ENCODE measurements around the gene SHISA6. TPM values are rescaled to one million over a fixed set of nuclear protein-coding genes. Genes with fewer than 3 reads are reported as not detected.

Gene SHISA6
- total and polyA plus RNA-seq, 2 donors (not counting 1 experiment from before 2014, with no cell fraction given): not detected

DNA sequence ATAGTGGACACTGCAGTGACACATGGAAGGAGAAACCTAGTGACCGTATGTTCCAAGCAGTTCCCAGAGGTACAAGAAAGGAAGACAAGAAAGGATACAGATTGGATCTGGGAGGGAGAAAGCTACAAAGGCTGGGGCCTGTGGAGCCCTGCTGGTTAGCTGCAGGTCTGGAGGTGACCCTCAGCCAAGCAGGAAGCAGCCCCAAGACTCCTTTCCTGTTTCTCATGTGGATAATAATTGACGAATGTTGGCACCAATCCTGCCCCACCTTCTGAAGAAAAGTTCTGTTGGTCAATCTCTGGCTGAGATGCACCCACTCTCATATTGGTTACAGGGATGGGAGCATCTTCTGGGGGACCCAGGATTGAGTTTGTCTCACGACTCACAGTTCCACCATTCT, 99.8 kb downstream of the SHISA6 start:
- Histone ChIP-seq H3K27me3 (ENCODE audit: control insufficient read depth, insufficient read depth, low read length) (no peaks in the 10 kb centered on the region), H3K4me2 (ENCODE audit: extremely low read depth, insufficient read depth, low read length) (no peak overlapping the region), H3K4me1 (ENCODE audit: control insufficient read depth, extremely low read depth, insufficient read depth, low read length) (no peaks in the 10 kb centered on the region), H3K27ac (ENCODE audit: insufficient read depth, low read length) (no peak overlapping the region), H3K36me3 (ENCODE audit: control insufficient read depth, insufficient read depth, low read length) (no peaks in the 10 kb centered on the region), H2AFZ (ENCODE audit: low read length) (no peak overlapping the region), H4K20me1 (ENCODE audit: control insufficient read depth, extremely low read depth, insufficient read depth, low read length) (no peaks in the 10 kb centered on the region), H3K9ac (ENCODE audit: insufficient read depth, low read length) (no peak overlapping the region), H3K79me2 (ENCODE audit: control insufficient read depth, insufficient read depth, low read length) (no peaks in the 10 kb centered on the region), H3K4me3 (replicated peaks in 1 of 4; ENCODE audit: control extremely low read depth in 1 of 4, insufficient read depth in 1 of 4, low read depth in 3 of 4, low read length in 4 of 4) (no peak overlapping the region), H3K9me3 (ENCODE audit: control insufficient read depth, insufficient read depth, low read depth, low read length) (no peaks in the 10 kb centered on the region)
- DNase-seq (ENCODE audit: low read depth in 2 of 2): no peak
- TF ChIP-seq EZH2 (IDR thresholded peaks at IDR 0.05; ENCODE audit: low read length, missing control alignments): no peak
- TF ChIP-seq, protein P1, sequence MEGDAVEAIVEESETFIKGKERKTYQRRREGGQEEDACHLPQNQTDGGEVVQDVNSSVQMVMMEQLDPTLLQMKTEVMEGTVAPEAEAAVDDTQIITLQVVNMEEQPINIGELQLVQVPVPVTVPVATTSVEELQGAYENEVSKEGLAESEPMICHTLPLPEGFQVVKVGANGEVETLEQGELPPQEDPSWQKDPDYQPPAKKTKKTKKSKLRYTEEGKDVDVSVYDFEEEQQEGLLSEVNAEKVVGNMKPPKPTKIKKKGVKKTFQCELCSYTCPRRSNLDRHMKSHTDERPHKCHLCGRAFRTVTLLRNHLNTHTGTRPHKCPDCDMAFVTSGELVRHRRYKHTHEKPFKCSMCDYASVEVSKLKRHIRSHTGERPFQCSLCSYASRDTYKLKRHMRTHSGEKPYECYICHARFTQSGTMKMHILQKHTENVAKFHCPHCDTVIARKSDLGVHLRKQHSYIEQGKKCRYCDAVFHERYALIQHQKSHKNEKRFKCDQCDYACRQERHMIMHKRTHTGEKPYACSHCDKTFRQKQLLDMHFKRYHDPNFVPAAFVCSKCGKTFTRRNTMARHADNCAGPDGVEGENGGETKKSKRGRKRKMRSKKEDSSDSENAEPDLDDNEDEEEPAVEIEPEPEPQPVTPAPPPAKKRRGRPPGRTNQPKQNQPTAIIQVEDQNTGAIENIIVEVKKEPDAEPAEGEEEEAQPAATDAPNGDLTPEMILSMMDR (conservative IDR thresholded peaks at IDR 0.05 in 1 of 2, IDR thresholded peaks at IDR 0.05 in 1 of 2; ENCODE audit: low read depth in 1 of 2, low read length in 2 of 2): no peak

DNA sequence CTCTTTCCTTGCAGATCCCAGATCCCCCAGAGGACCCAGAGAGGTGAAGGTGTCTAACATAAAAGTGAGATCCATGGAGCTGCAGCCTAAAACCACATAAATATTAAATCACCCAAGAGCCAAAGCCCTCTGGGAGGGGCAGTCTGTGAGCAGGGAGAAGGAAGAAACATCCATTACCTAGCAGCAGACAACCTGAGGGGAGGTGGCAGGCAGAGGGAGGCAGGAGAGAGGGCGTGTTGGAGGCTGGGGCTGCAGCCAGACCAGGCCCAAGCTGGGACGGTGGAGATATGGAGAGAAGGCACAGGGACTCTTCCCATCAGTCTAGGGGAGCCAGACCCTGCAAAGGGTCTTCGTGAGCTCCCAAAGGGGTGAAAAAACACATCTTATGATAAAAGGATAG, 101.1 kb downstream of the SHISA6 start:
- Histone ChIP-seq H3K4me3 (replicated peaks in 1 of 4; ENCODE audit: control extremely low read depth in 1 of 4, insufficient read depth in 1 of 4, low read depth in 3 of 4, low read length in 4 of 4) (no peak overlapping the region), H3K9ac (ENCODE audit: insufficient read depth, low read length) (no peak overlapping the region), H3K36me3 (ENCODE audit: control insufficient read depth, insufficient read depth, low read length) (no peaks in the 10 kb centered on the region), H2AFZ (ENCODE audit: low read length) (no peak overlapping the region), H3K9me3 (ENCODE audit: control insufficient read depth, insufficient read depth, low read depth, low read length) (no peaks in the 10 kb centered on the region), H3K4me1 (ENCODE audit: control insufficient read depth, extremely low read depth, insufficient read depth, low read length) (no peaks in the 10 kb centered on the region), H3K4me2 (ENCODE audit: extremely low read depth, insufficient read depth, low read length) (no peak overlapping the region), H3K27me3 (ENCODE audit: control insufficient read depth, insufficient read depth, low read length) (no peaks in the 10 kb centered on the region), H3K27ac (ENCODE audit: insufficient read depth, low read length) (no peak overlapping the region), H3K79me2 (ENCODE audit: control insufficient read depth, insufficient read depth, low read length) (no peaks in the 10 kb centered on the region), H4K20me1 (ENCODE audit: control insufficient read depth, extremely low read depth, insufficient read depth, low read length) (no peaks in the 10 kb centered on the region)
- TF ChIP-seq EZH2 (IDR thresholded peaks at IDR 0.05; ENCODE audit: low read length, missing control alignments): no peak
- TF ChIP-seq, protein P1 (conservative IDR thresholded peaks at IDR 0.05 in 1 of 2, IDR thresholded peaks at IDR 0.05 in 1 of 2; ENCODE audit: low read depth in 1 of 2, low read length in 2 of 2): no peak
- no peak for DNase-seq (ENCODE audit: low read depth in 2 of 2)

DNA sequence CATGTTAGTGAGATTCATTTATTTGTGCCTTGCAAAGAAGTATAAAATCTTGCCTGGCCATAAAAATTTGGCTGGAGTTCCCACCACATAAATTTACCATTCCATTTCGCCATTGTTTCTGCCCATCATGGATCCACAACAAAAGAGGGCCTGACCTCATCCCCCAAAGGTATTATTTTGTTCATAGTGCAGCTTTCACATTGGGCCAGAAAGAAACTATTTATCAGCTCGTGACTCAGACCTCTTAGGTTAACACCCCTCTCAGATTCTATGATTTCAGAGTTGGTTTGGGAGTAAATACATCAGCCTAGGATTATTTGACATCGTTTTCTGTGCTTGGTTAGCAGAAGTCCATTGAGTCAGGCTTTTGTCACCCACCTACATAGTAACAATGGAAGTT, 108.1 kb downstream of the SHISA6 start:
- Histone ChIP-seq H3K4me1 (ENCODE audit: control insufficient read depth, extremely low read depth, insufficient read depth, low read length) (no peaks in the 10 kb centered on the region), H3K9me3 (ENCODE audit: control insufficient read depth, insufficient read depth, low read depth, low read length) (no peaks in the 10 kb centered on the region), H3K79me2 (ENCODE audit: control insufficient read depth, insufficient read depth, low read length) (no peaks in the 10 kb centered on the region), H3K27ac (ENCODE audit: insufficient read depth, low read length) (no peak overlapping the region), H3K9ac (ENCODE audit: insufficient read depth, low read length) (no peak overlapping the region), H3K27me3 (ENCODE audit: control insufficient read depth, insufficient read depth, low read length) (no peaks in the 10 kb centered on the region), H3K36me3 (ENCODE audit: control insufficient read depth, insufficient read depth, low read length) (no peaks in the 10 kb centered on the region), H3K4me3 (replicated peaks in 1 of 4; ENCODE audit: control extremely low read depth in 1 of 4, insufficient read depth in 1 of 4, low read depth in 3 of 4, low read length in 4 of 4) (no peak overlapping the region), H2AFZ (ENCODE audit: low read length) (no peak overlapping the region), H4K20me1 (ENCODE audit: control insufficient read depth, extremely low read depth, insufficient read depth, low read length) (no peaks in the 10 kb centered on the region), H3K4me2 (ENCODE audit: extremely low read depth, insufficient read depth, low read length) (no peak overlapping the region)
- no peak for DNase-seq (ENCODE audit: low read depth in 2 of 2)
- TF ChIP-seq EZH2 (IDR thresholded peaks at IDR 0.05; ENCODE audit: low read length, missing control alignments): no peak
- TF ChIP-seq, protein P1 (conservative IDR thresholded peaks at IDR 0.05 in 1 of 2, IDR thresholded peaks at IDR 0.05 in 1 of 2; ENCODE audit: low read depth in 1 of 2, low read length in 2 of 2): no peak

Measured in fibroblast of lung (primary cell).